Erythroblast (primary cell): Measurements from ENCODE around the gene ZFHX3.

Source experiments
- GATA1 ChIP-seq: IDR thresholded peaks from 2 replicates; pipeline ENCODE4 v1.6.1; 2011; ENCODE audit warnings: low read depth, mild to moderate bottlenecking, control low read depth, low read length, moderate library complexity
- POLR2A ChIP-seq: IDR thresholded peaks from 2 replicates; pipeline ENCODE4 v1.6.1; 2011; ENCODE audit warnings: mild to moderate bottlenecking, low read length

DNA sequence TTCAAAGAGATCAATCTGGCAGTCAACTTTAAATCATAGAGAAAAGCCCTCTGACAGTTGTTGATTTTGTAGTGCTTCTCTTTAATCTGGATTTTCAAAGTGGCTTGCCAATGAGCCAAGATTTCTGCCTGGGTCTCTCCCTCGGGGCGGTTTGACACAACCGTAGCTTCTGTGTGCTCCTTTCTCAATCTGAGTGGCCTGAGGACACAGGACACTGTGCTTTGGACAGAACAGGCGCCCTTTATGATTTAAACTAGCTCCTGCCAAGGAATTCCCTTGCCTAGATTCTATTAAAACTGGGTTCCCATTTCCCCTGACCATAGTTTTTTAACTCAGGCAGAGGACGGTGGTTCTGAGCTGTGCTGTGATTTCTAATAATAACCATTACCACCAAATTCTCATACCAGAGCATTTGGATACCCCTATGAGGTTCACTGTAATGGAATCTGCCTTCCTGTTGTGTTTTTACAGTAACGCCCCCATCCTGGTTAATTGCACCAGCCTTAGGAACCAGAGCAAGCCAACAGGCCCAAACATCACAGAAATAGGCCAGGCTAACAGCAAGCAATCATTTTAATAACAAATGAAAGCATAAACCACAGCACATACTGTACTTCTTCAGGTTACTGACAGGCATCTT, 4.0 kb downstream of the ZFHX3 start:
- no peak for TF ChIP-seq POLR2A
- TF ChIP-seq GATA1 = no peak
